H1 (cell line): Measurements from ENCODE around the gene AP2B1. TPM values are rescaled to one million over a fixed set of nuclear protein-coding genes. Genes with fewer than 3 reads are reported as not detected.

Source experiments
- CTCF ChIA-PET: fragments of 300-600 bp; sonication (Branson Sonifier 250); formaldehyde crosslinking; loops from one replicate; lab custom pipeline; 2021; ENCODE audit not compliant: partially characterized antibody; lab: Charles Lee
- POLR2A ChIA-PET: fragments of 300-600 bp; sonication (Branson Sonifier 250); formaldehyde crosslinking; loops from one replicate; lab custom pipeline; 2021; ENCODE audit warnings: inconsistent platforms; ENCODE audit not compliant: partially characterized antibody; lab: Charles Lee
- DNase-seq, 2 experiments: peaks; one replicate each; pipeline versions ENCODE4 v3.0.0 to v3.0.0-alpha.2; 2010 to 2022; ENCODE audit warnings: low spot score in 2 of 2, low read depth in 1 of 2, mixed read lengths in 1 of 2
- FAIRE-seq: peaks from 2 replicates; lab custom pipeline; 2011; peaks lifted over from hg19 to GRCh38; lab: Jason Lieb, UNC
- H2AFZ ChIP-seq: 2 replicates; pipeline ENCODE4 v1.8.1; 2012; ENCODE audit warnings: low read length, inconsistent platforms
- H2AK5ac ChIP-seq: 2 replicates; pipeline ENCODE4 v1.6.1; 2013; ENCODE audit warnings: low read depth, low read length
- H2BK120ac ChIP-seq: replicated peaks from 2 replicates; pipeline ENCODE3; 2013; ENCODE audit warnings: low read depth, low read length, inconsistent platforms
- H2BK12ac ChIP-seq: 2 replicates; pipeline ENCODE4 v1.6.1; 2013; ENCODE audit warnings: low read depth, low read length
- H2BK15ac ChIP-seq: 2 replicates; pipeline ENCODE4 v1.6.1; 2013; ENCODE audit warnings: low read length
- H2BK20ac ChIP-seq: 2 replicates; pipeline ENCODE4 v1.6.1; 2013; ENCODE audit warnings: low read length
- H2BK5ac ChIP-seq: 2 replicates; pipeline ENCODE4 v1.6.1; 2013; ENCODE audit warnings: low read depth, low read length
- H3K14ac ChIP-seq: 2 replicates; pipeline ENCODE4 v1.6.1; 2013; ENCODE audit warnings: inconsistent platforms; ENCODE audit not compliant: insufficient read length
- H3K18ac ChIP-seq: 2 replicates; pipeline ENCODE4 v1.6.1; 2013; ENCODE audit warnings: low read length; ENCODE audit errors: extremely low read depth
- H3K23ac ChIP-seq: 2 replicates; pipeline ENCODE4 v1.6.1; 2013; ENCODE audit warnings: inconsistent platforms; ENCODE audit not compliant: insufficient read length
- H3K23me2 ChIP-seq: 2 replicates; pipeline ENCODE4 v1.6.1; 2013; ENCODE audit warnings: low read depth, low read length
- H3K27ac ChIP-seq: 2 replicates; pipeline ENCODE4 v1.6.1; 2011; ENCODE audit warnings: low read depth, low read length, inconsistent platforms
- H3K27me3 ChIP-seq, 4 experiments: replicated peaks in 1 of 4; 1 replicate in 1 of 4; 2 replicates in 3 of 4; pipeline versions ENCODE4 v1.6.1 to v1.8.1; 2011 to 2013; ENCODE audit warnings: low read length in 3 of 4, mild to moderate bottlenecking in 3 of 4, inconsistent platforms in 2 of 4, mixed read lengths in 2 of 4, moderate library complexity in 1 of 4; ENCODE audit not compliant: control insufficient read depth in 3 of 4, insufficient read depth in 3 of 4; ENCODE audit errors: extremely low read depth in 1 of 4
- H3K36me3 ChIP-seq, 4 experiments: 2 replicates each; pipeline versions ENCODE4 v1.6.1 to v1.8.1; 2011 to 2013; ENCODE audit warnings: mild to moderate bottlenecking in 4 of 4, low read length in 3 of 4, moderate library complexity in 2 of 4, control low read depth in 1 of 4, inconsistent platforms in 1 of 4; ENCODE audit not compliant: insufficient read depth in 4 of 4, control insufficient read depth in 2 of 4
- H3K4ac ChIP-seq: replicated peaks from 2 replicates; pipeline ENCODE3; 2013; ENCODE audit warnings: low read length, low read depth, mixed read lengths, inconsistent platforms; ENCODE audit not compliant: insufficient read length
- H3K4me1 ChIP-seq, 4 experiments: replicated peaks in 1 of 4; 1 replicate in 1 of 4; 2 replicates in 3 of 4; pipeline versions ENCODE4 v1.6.1 to v1.8.1; 2011 to 2013; ENCODE audit warnings: low read length in 3 of 4, inconsistent platforms in 2 of 4, mixed read lengths in 1 of 4; ENCODE audit not compliant: insufficient read depth in 4 of 4, control insufficient read depth in 3 of 4
- H3K4me2 ChIP-seq, 2 experiments: 2 replicates each; pipeline versions ENCODE4 v1.6.1 to v1.8.1; 2011 to 2013; ENCODE audit warnings: low read depth in 2 of 2, low read length in 2 of 2, control low read depth in 1 of 2, inconsistent platforms in 1 of 2, mild to moderate bottlenecking in 1 of 2; ENCODE audit not compliant: insufficient read depth in 1 of 2
- H3K4me3 ChIP-seq, 4 experiments: fragments of 200-600, 300-600 bp in 1 of 4; sonication (generic), shearing (Covaris generic), sonication (Bioruptor Twin) in 1 of 4; 2 replicates each; pipeline versions ENCODE4 v1.5.1 to v1.8.1; 2011 to 2016; ENCODE audit warnings: low read length in 4 of 4, low read depth in 3 of 4, control low read depth in 2 of 4, inconsistent platforms in 2 of 4, mild to moderate bottlenecking in 2 of 4, mixed read lengths in 1 of 4, moderate library complexity in 1 of 4; ENCODE audit not compliant: insufficient read depth in 2 of 4; ENCODE audit errors: extremely low read depth in 1 of 4
- H3K56ac ChIP-seq: replicated peaks from 2 replicates; pipeline ENCODE3; 2013; ENCODE audit warnings: low read depth, mild to moderate bottlenecking, mixed read lengths, low read length, inconsistent platforms; ENCODE audit not compliant: insufficient read length
- H3K79me1 ChIP-seq: 2 replicates; pipeline ENCODE4 v1.6.1; 2013; ENCODE audit warnings: low read depth, low read length, control low read depth
- H3K79me2 ChIP-seq, 2 experiments: 2 replicates each; pipeline versions ENCODE4 v1.6.1 to v1.8.1; 2012 to 2013; ENCODE audit warnings: low read length in 2 of 2, mild to moderate bottlenecking in 2 of 2, inconsistent platforms in 1 of 2; ENCODE audit not compliant: insufficient read depth in 2 of 2, control insufficient read depth in 1 of 2
- H3K9ac ChIP-seq, 4 experiments: replicated peaks in 1 of 4; 1 replicate in 1 of 4; 2 replicates in 3 of 4; pipeline versions ENCODE4 v1.6.1 to v1.8.1; 2011 to 2013; ENCODE audit warnings: low read depth in 3 of 4, low read length in 3 of 4, control low read depth in 2 of 4, mild to moderate bottlenecking in 2 of 4, moderate library complexity in 2 of 4, inconsistent platforms in 1 of 4; ENCODE audit errors: extremely low read depth in 1 of 4
- H3K9me3 ChIP-seq, 2 experiments: 2 replicates each; pipeline versions ENCODE4 v1.6.1 to v1.8.1; 2012 to 2013; ENCODE audit warnings: mild to moderate bottlenecking in 2 of 2, moderate library complexity in 2 of 2, control low read depth in 1 of 2, inconsistent platforms in 1 of 2, low read depth in 1 of 2, low read length in 1 of 2, mixed read lengths in 1 of 2; ENCODE audit not compliant: insufficient read depth in 2 of 2
- H4K20me1 ChIP-seq, 2 experiments: replicated peaks in 1 of 2; 2 replicates each; pipeline versions ENCODE3 to v1.8.1; 2011 to 2013; ENCODE audit warnings: inconsistent platforms in 2 of 2, low read length in 2 of 2, mild to moderate bottlenecking in 1 of 2; ENCODE audit not compliant: insufficient read depth in 2 of 2, control insufficient read depth in 1 of 2
- H4K5ac ChIP-seq: 2 replicates; pipeline ENCODE4 v1.6.1; 2013; ENCODE audit warnings: low read length, low read depth, mixed read lengths, inconsistent platforms; ENCODE audit not compliant: insufficient read length
- H4K8ac ChIP-seq: 2 replicates; pipeline ENCODE4 v1.8.0; 2013; ENCODE audit warnings: mild to moderate bottlenecking, moderate library complexity, low read length, inconsistent platforms; ENCODE audit not compliant: insufficient read depth; ENCODE audit errors: extremely low read depth
- H4K91ac ChIP-seq: replicated peaks from 2 replicates; pipeline ENCODE3; 2013; ENCODE audit warnings: low read length, mixed read lengths, inconsistent platforms; ENCODE audit not compliant: insufficient read length
- ATF2 ChIP-seq: IDR thresholded peaks from 2 replicates; pipeline ENCODE4 v1.6.1; 2012; ENCODE audit warnings: low read length, inconsistent platforms
- CEBPB ChIP-seq: IDR thresholded peaks from 2 replicates; pipeline ENCODE4 v1.6.1; 2012; ENCODE audit warnings: low read depth, low read length
- FOSL1 ChIP-seq: IDR thresholded peaks from 2 replicates; pipeline ENCODE4 v1.6.1; 2011; ENCODE audit warnings: mild to moderate bottlenecking, low read depth, low read length, moderate library complexity; ENCODE audit not compliant: insufficient read depth
- HDAC6 ChIP-seq: IDR thresholded peaks from one replicate; pipeline ENCODE4 v1.7.1; 2012; ENCODE audit warnings: low read depth, mild to moderate bottlenecking, inconsistent platforms, low read length, moderate library complexity
- TAF1 ChIP-seq: IDR thresholded peaks from 2 replicates; pipeline ENCODE4 v1.6.1; 2011; ENCODE audit warnings: mild to moderate bottlenecking, low read depth, low read length
- YY1 ChIP-seq: IDR thresholded peaks from 2 replicates; pipeline ENCODE4 v1.6.1; 2011; ENCODE audit warnings: low read depth, mild to moderate bottlenecking, low read length
- WGBS, 2 experiments: shearing (Covaris generic) in 1 of 2; methylation state at CpG; one replicate each; pipeline versions ENCODE4 v1.1.6 to v1.1.7; 2013 to 2015; ENCODE audit warnings: low lambda C conversion rate in 2 of 2, mixed read lengths in 2 of 2, inconsistent platforms in 1 of 2, low coverage in 1 of 2, missing lambda C conversion rate in 1 of 2; ENCODE audit not compliant: insufficient replicate concordance in 2 of 2, insufficient coverage in 1 of 2, insufficient read length in 1 of 2; ENCODE audit errors: extremely low coverage in 1 of 2, missing lambda C conversion rate in 1 of 2; 5-methylcytosine and 5-hydroxymethylcytosine counted together
- polyA plus RNA-seq, 7 experiments: library from polyadenylated mRNA; depleted of rRNA in 3 of 7; stranded (reverse) in 5 of 7; unstranded in 2 of 7; fragments of >200 nt in 5 of 7; fragments of 200-250 nt in 2 of 7; gene quantifications; 1 replicate in 5 of 7; 2 replicates in 1 of 7; 4 replicates in 1 of 7; pipeline versions ENCODE4 v1.2.1 to v1.2.3, GENCODE V29; 2011 to 2013; ENCODE audit warnings: missing spikeins in 2 of 7, mixed read lengths in 2 of 7
- total RNA-seq: library from RNA; stranded (reverse); fragmentation: NEBNext Ultra II Directional; extraction: Animal tissue kit (Norgen Biotek cat#: 25700); gene quantifications from 2 replicates; pipeline ENCODE4 v1.2.1, GENCODE V29; 2021

AP2B1 gene
- total and polyA plus RNA-seq, 2 of the 8 experiments (the other 6 are each of a cell fraction or from before 2014, with no cell fraction given), result 95.5 to 199 TPM

- Histone ChIP-seq H3K23ac (no peak overlapping the region), H2BK15ac (no peak overlapping the region), H3K9me3 (no peaks in the 10 kb centered on the region), H2AK5ac (no peak overlapping the region), H2BK5ac (no peak overlapping the region), H2AFZ (no peak overlapping the region), H3K27me3 (no peaks in the 10 kb centered on the region), H3K9ac (no peak overlapping the region), H3K79me1 (no peaks in the 10 kb centered on the region), H3K36me3 (peaks cover 0 to 23% (median 11%) of the 10 kb centered on the region in 4 experiments; a peak in 7 of 8 replicates), H3K56ac (no peak overlapping the region), H4K20me1 (peaks cover 0 to 5% of the 10 kb centered on the region in 2 experiments), H3K4me3 (no peak overlapping the region), H3K4me1 (0 out of 7 replicates have a peak, but pooled peaks cover 0 to 2% (median 0%) of the 10 kb centered on the region in 4 experiments), H3K14ac (no peak overlapping the region), H2BK120ac (no peak overlapping the region), H3K4me2 (no peak overlapping the region), H3K18ac (no peak overlapping the region), H3K27ac (no peak overlapping the region), H3K79me2 (no peaks in the 10 kb centered on the region), H2BK12ac (no peak overlapping the region), H2BK20ac (no peak overlapping the region), H4K91ac (no peak overlapping the region), H3K4ac (no peak overlapping the region), H4K8ac (no peak overlapping the region), H3K23me2 (no peaks in the 10 kb centered on the region), H4K5ac (no peak overlapping the region)
- 93% methylated on average over 2 of the region's 2 CpGs; no CpG with 5 or more reads in 1 of the 2 experiments for WGBS, 2 experiments
- ChIA-PET POLR2A (no interaction called here), CTCF (interaction anchor here (1.0 kb wide), 1 partner anchor 40 kb away, joined by 4 read pairs; no protein-coding TSS in a partner anchor)
- DNase-seq, result no peak
- no peak for FAIRE-seq
- TF ChIP-seq CEBPB (no peak), HDAC6 (no peak), FOSL1 (no peak), TAF1 (no peak), ATF2 (no peak), YY1 (no peak)
Measured at GRCh38 chr17:35723735-35724134, 136.6 kb downstream of the AP2B1 start.
